Thoracic aorta (tissue), 2 donors: ENCODE measurements around the gene AQP1. TPM values are rescaled to one million over a fixed set of nuclear protein-coding genes. Genes with fewer than 3 reads are reported as not detected.

Experiments
- ATAC-seq: fragments of 150-250 bp; one replicate; pipeline ENCODE4 v1.8.0; 2017; ENCODE audit warnings: low read depth; ENCODE audit not compliant: insufficient number of reproducible peaks, low FRiP score
- DNase-seq: peaks from one replicate; pipeline ENCODE4 v3.0.0-alpha.2; 2020; ENCODE audit warnings: low spot score
- H3K27ac ChIP-seq, 2 donors: fragments of 200-600 bp; sonication (generic); 1 replicate in 1 of 2; 2 replicates in 1 of 2; pipeline ENCODE4 v1.5.1; 2016; ENCODE audit warnings: mild to moderate bottlenecking in 2 of 2, moderate library complexity in 2 of 2
- H3K27me3 ChIP-seq: fragments of 200-600 bp; sonication (generic); replicated peaks from 2 replicates; pipeline ENCODE4 v1.6.0; 2016; ENCODE audit warnings: mild to moderate bottlenecking; ENCODE audit not compliant: insufficient read depth
- H3K36me3 ChIP-seq: fragments of 200-600 bp; sonication (generic); one replicate; pipeline ENCODE4 v1.5.1; 2016
- H3K4me1 ChIP-seq, 2 donors: fragments of 200-600 bp; sonication (generic); 1 replicate in 1 of 2; 2 replicates in 1 of 2; pipeline versions ENCODE4 v1.5.1 to v1.6.0; 2016; ENCODE audit warnings: low read depth in 2 of 2, mild to moderate bottlenecking in 1 of 2; ENCODE audit not compliant: control insufficient read depth in 1 of 2
- H3K4me3 ChIP-seq: fragments of 200-600 bp; sonication (generic); 2 replicates; pipeline ENCODE4 v1.5.1; 2016; ENCODE audit warnings: mild to moderate bottlenecking
- H3K9me3 ChIP-seq: fragments of 200-600 bp; sonication (generic); 2 replicates; pipeline ENCODE4 v1.5.1; 2016
- total RNA-seq, 2 donors: library from RNA; depleted of rRNA; stranded (reverse); fragments of >200 nt; gene quantifications; one replicate each; pipeline versions ENCODE4 v1.1.0 to v1.2.3, GENCODE V29; 2016
- TF ChIP-seq, protein P1 (sequence below): fragments of 200-600 bp; sonication (generic); IDR thresholded peaks from one replicate; pipeline ENCODE4 v1.5.1; 2019; ENCODE audit warnings: antibody characterized with exemption

AQP1 gene
- total RNA-seq, 2 donors from 2014 or later, result 1,262 to 1,768 TPM

DNA sequence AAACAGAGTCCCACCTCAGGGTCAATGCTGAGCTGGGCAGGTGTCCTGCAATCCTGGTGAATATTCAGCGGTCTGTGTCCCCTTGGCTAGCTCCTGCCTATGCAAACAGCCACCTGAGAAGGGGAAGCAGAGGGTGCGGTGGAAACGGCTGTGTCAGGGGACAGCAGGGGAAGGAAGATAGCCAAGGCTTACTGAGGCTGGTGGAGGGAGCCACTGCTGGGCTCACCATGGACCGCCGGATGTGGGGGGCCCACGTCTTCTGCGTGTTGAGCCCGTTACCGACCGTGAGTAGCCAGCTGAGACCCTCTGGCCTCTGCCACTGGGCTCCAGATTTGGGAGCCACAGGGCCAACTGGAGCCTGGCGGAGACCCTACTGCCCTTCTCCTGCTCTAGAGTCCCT lies 52.2 kb downstream of the AQP1 start, which contains the start of gene GHRHR:
Gene GHRHR (plus strand): TSS at position 112 of the 400 bp plus-strand sequence. CDS start 116 bp downstream, at position 228.
- H3K27ac ChIP-seq, result no peak within 1 kb of the TSS
- H3K4me3 ChIP-seq, result no peak within 1 kb of the TSS
- no peaks in the 10 kb centered on the region for H3K27me3 ChIP-seq
- H3K9me3 ChIP-seq, result no peaks in the 10 kb centered on the region
- H3K36me3 ChIP-seq, result no peaks in the 10 kb centered on the region
- TF ChIP-seq, protein P1, sequence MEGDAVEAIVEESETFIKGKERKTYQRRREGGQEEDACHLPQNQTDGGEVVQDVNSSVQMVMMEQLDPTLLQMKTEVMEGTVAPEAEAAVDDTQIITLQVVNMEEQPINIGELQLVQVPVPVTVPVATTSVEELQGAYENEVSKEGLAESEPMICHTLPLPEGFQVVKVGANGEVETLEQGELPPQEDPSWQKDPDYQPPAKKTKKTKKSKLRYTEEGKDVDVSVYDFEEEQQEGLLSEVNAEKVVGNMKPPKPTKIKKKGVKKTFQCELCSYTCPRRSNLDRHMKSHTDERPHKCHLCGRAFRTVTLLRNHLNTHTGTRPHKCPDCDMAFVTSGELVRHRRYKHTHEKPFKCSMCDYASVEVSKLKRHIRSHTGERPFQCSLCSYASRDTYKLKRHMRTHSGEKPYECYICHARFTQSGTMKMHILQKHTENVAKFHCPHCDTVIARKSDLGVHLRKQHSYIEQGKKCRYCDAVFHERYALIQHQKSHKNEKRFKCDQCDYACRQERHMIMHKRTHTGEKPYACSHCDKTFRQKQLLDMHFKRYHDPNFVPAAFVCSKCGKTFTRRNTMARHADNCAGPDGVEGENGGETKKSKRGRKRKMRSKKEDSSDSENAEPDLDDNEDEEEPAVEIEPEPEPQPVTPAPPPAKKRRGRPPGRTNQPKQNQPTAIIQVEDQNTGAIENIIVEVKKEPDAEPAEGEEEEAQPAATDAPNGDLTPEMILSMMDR, result no peak
- ATAC-seq, result no peak
- no peaks in the 10 kb centered on the region for H3K4me1 ChIP-seq
- no peak for DNase-seq

DNA sequence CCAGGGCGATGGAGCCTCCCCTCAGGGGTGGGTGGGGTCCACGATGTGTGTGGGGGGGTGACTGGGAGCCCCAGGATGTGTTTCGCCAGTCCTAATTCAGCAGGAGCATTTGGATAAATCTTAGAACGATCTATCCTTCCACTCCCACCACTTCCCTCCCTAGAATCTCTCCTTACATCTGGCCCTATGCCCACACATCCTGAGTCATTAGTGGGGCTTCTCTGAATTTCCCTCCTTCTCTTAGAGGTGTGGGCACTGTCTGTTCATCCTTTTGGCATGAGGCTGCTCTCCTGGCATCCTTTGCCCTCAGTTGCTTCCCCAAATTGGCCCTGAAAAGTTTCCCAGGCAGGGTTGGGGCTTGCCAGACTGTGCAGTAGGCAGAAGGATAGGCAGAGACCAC lies 53.7 kb downstream of the AQP1 start:
- Histone ChIP-seq H3K36me3 (no peaks in the 10 kb centered on the region), H3K27ac (no peak overlapping the region), H3K4me1 (no peaks in the 10 kb centered on the region), H3K4me3 (no peak overlapping the region), H3K27me3 (no peaks in the 10 kb centered on the region), H3K9me3 (no peaks in the 10 kb centered on the region)
- ATAC-seq, result no peak
- no peak for DNase-seq
- TF ChIP-seq, protein P1, result no peak

DNA sequence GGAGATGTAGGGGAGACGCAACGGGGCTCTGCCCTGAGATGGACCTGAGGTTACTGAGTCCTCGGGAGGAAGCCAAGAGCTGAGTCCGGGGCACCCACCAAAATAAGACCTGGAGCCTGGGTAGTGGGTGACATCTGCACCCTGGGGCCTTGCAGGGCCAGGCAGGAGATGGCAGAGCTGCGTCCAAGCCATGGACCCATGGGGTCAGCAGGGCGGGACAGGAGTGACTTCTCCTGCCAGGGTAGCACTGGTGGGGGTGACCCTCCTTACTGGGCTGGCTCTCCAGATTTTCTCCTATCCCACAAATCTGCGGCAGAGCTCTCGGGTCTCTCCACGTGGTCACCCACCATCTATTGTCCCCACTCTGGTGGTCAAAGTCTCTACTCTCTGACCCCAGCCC lies 54.2 kb downstream of the AQP1 start:
- DNase-seq (no peak), ATAC-seq (no peak)
- Histone ChIP-seq H3K9me3 (no peaks in the 10 kb centered on the region), H3K36me3 (no peaks in the 10 kb centered on the region), H3K4me1 (no peaks in the 10 kb centered on the region), H3K27me3 (no peaks in the 10 kb centered on the region), H3K4me3 (no peak overlapping the region), H3K27ac (no peak overlapping the region)
- TF ChIP-seq, protein P1, result no peak

DNA sequence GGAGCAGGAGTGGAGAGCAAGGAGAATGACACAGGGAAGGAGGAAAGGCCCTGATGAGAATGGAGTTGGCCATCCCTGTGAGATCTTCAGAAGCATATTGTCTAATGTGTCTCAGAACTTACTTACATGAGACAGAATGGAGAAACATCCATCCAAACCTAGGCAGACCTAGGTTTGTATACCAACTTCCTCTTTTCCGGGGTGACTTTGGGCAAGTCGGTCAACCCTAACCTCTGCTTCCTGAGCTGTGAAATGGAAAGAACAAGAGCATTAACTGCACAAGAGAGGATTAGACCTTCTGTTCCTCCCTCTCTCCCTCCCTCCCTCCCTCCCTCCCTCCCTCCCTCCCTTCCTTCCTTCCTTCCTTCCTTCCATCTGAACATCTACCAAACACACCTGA lies 56.6 kb downstream of the AQP1 start:
- DNase-seq, result no peak
- TF ChIP-seq, protein P1, result no peak
- H3K27me3 ChIP-seq, result no peaks in the 10 kb centered on the region
- no peak for ATAC-seq
- H3K27ac ChIP-seq, result no peak overlapping the region
- no peaks in the 10 kb centered on the region for H3K4me1 ChIP-seq
- no peak overlapping the region for H3K4me3 ChIP-seq
- H3K9me3 ChIP-seq, result no peaks in the 10 kb centered on the region
- H3K36me3 ChIP-seq, result no peaks in the 10 kb centered on the region

DNA sequence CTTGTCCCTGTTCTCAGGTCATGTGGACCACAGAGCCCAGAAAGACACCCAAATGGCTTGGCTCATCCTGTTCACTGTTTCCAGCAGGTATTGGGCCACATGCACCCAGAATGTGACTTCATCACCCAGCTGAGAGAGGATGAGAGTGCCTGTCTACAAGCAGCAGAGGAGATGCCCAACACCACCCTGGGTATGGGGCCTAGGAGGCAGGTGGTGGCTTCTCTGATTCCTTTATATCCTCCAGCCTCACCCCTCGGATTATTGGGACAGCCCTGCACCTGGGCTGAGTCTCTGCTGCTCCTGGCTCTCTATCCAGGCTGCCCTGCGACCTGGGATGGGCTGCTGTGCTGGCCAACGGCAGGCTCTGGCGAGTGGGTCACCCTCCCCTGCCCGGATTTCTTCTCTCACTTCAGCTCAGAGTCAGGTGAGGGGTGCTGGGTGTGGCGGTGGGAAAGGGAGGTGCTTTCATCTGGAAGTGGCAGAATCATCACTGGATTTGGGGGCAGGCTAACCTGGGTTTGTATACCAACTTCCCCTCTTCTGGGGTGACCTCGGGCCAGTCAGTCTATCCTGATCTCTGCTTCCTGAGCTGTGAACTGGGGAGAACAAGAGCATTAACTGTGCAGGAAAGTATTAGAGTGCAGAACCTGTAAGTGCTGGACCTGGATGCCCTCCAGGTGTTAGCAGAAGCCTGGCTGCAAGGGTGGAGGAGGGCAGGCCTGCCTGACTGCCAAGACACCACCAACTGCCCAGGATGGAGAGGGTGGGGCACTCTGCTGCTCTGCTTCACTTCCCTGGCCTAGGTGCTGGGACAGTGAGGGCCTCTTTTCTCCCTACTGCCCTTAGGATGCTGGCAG lies 57.3 kb downstream of the AQP1 start:
- H3K27ac ChIP-seq, result no peak overlapping the region
- DNase-seq (no peak), ATAC-seq (no peak)
- no peak overlapping the region for H3K4me3 ChIP-seq
- TF ChIP-seq, protein P1, result no peak
- no peaks in the 10 kb centered on the region for H3K9me3 ChIP-seq
- H3K36me3 ChIP-seq, result no peaks in the 10 kb centered on the region
- H3K4me1 ChIP-seq, result no peaks in the 10 kb centered on the region
- H3K27me3 ChIP-seq, result no peaks in the 10 kb centered on the region
